GM19467 (cell line): ENCODE data around the gene TRPV4.

Experiments
- ATAC-seq: cut with Tn5 transposase; IDR thresholded peaks from one replicate; pipeline ENCODE4 v1.9.1; 2021; ENCODE audit warnings: mild to moderate bottlenecking, moderate library complexity; ENCODE audit not compliant: unreplicated experiment

The TRPV4 gene

GRCh38 chr12:109764776-109765445 is 68.3 kb downstream of the TRPV4 start:
- no peak for ATAC-seq

DNA sequence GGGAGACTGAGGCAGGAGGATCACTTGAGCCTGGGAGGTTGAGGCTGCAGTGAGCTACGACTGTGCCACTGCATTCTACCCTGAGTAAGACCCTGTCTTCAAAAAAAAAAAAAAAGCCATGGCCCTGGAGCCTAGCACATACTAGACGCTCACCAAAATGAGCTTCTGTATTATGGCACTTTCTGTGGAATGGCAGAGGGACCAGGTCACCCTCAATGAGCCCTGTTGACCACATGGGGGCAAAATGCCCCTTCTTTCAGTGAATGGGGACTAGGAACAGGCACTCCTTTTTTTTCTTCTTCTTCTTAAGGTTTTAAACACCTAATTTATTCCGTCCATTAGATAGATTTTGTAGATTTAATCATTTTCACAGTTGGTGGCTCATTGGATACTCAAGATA is 69.1 kb downstream of the TRPV4 start:
- no peak for ATAC-seq

GRCh38 chr12:109763201-109763841 is 69.9 kb downstream of the TRPV4 start:
- no peak for ATAC-seq

DNA sequence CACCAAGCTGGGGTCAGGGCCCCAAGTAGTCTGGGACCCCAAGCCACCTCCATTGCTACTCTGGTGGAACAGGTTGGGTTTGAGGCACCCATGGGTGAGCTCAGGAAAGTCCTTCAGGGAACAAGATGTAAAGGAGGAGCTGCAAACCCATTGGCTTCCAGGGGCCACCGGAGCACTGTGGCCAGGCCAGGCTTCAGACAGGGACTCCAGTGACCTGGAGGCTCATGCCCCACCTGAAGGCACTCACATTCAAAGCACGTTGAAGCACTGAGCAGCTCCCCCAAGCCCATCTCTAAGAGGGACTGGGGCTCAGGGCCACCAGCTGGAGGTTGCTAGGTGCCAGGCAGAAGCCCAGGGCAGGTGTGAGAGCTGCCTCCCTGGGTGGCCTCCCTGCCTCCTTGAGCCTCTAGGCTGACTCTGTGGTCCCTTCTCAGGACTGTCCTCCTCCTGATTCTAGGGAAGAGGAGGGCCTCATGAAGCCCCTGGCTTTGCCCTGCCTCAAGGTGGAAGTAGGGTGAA is 70.5 kb downstream of the TRPV4 start:
- ATAC-seq: no peak

- ATAC-seq: no peak
These were observed 71.0 kb downstream of the TRPV4 start for GRCh38 chr12:109762071-109762672.

- ATAC-seq: no peak
These were observed 72.0 kb downstream of the TRPV4 start for GRCh38 chr12:109760930-109761921.

- no peak for ATAC-seq
These were observed 72.9 kb downstream of the TRPV4 start for GRCh38 chr12:109760031-109760929.

DNA sequence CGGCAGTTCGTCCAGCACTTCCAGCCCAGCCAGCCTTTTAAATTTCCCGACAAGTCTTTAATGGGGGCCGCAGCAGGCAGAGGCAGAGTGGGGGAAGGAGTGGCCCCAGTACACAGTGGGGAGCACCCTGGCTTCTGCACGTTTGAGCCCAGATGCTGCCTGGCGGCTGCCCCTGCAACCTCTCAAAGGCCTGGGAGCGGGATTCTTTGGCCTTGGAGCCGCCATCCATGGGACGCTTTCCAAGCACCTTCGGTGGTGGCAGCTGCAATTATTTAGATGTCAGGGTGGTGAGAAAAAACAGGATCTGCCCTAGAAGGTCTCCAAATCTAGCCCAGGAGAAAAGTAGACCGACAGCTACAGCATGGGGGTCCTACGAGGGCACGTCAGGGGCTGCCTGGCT is 73.6 kb downstream of the TRPV4 start:
- ATAC-seq: no peak

DNA sequence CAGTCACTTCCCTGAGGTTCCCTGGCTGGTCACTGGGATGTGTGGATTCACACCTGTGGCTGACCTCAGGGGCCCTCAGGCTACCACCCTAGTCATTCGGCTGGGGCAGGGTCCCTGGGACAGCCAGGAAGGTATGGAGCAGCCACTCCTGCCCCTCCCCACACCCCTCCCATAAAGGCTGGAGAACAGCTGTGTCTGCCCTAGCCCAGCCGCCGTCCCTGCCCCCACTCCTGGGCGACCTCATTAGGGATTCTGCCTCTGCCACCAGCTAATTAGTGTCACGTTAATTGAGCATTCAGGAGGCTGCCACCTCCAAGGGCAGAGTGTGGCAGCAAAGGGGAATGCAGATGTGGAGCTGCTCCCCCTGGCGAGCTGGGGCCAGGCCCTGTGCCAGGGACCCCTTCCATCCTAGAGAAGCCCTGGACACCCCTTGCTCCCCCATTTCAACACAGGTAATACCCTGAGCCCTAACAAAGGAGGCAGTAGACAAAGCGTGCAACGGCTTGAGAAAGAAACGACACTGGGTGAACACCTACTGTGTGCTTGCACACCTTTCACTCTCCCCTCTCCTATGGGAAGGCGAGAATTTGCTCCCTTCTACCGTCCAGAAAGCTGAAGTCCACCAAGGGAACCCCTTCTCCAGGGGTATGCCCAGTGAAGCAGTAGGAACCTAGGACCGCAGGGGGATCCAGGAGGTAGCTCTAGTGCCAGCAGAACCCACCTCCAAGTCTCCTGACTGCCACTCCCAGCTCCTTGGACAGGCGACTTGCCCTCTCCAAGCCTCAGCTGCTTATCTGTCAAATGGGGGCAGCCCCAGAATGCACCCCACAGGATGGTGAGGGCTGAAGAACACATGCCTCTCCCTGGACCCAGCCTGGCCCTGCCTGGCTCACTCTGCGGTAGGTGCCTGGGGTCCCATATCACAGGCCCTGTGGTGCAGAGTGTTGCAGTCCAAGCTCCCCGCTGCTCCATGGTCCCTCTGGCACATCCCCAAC is 74.5 kb downstream of the TRPV4 start:
- ATAC-seq: no peak

GRCh38 chr12:109757671-109758265 is 75.4 kb downstream of the TRPV4 start:
- ATAC-seq: no peak

DNA sequence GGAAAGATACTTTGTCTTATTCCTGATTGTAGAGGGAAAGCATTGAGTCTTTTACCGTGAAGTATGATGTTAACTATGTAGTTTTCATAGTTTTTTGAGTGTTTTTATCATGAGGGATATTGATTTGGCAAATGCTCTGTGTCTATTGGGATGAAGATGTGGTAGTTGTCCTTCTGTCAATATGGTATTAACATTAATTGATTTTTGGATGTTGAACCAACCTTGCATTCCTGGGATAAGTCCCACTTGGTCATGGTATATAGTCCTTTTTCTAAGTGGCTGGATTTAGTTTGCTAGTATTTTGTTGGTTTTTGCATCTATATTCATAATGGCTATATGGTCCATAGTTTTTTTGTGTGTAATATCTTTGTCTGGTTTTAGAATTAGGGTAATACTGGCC is 76.7 kb downstream of the TRPV4 start:
- no peak for ATAC-seq

DNA sequence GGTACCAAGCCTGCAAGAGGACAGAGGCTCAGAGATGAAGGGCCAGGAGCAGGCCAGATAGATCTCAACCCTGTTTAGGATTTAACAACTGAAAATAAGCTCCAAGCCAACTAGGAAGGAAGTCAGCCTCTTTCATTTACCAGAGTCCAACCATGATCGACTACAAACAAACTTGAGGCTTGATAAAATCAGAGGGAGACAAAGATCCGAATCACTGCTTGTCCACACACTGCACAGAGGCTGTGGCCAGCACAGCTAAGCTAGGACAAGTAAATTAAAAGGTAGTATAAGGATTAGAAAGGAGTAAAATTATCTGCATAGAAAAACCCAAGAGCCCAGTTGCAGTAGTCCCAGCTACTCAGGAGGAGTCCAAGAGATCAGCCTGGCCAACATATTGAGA is 79.2 kb downstream of the TRPV4 start:
- no peak for ATAC-seq

GRCh38 chr12:109753054-109753401 is 80.2 kb downstream of the TRPV4 start:
- no peak for ATAC-seq

GRCh38 chr12:109752117-109753053 is 80.8 kb downstream of the TRPV4 start:
- ATAC-seq: no peak

- no peak for ATAC-seq
These were observed 87.9 kb downstream of the TRPV4 start for GRCh38 chr12:109744986-109745942.

DNA sequence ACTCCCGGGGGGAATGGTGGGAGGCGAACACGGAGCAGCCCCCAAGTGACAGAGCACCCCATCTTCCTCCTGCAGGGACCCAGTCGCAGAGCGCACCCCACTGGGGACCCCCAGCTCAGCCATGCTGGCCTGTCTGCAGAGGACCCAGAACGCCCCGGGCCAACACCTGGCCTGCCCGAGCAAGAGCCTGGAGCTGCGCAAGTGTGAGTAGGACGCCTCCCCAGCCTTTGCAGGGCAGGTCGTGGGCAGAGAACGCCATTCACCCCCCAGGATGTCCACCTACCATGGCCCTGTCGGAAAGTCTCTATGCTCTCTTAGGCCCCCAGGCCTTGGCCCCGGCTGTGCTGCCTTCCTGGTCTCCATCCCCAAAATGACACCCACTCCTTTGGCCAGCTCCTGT is 89.2 kb downstream of the TRPV4 start:
- ATAC-seq: no peak
